Ramos (cell line): ENCODE data around the gene USP19.

Experiments used
- in situ Hi-C: fragments of 300-500 bp; cut with MboI; formaldehyde crosslinking; loops from one replicate; pipeline ENCODE4 v1.14.3; 2022; ENCODE audit warnings: low sequenced_read_pairs; ENCODE audit not compliant: unreplicated experiment

USP19 gene

DNA sequence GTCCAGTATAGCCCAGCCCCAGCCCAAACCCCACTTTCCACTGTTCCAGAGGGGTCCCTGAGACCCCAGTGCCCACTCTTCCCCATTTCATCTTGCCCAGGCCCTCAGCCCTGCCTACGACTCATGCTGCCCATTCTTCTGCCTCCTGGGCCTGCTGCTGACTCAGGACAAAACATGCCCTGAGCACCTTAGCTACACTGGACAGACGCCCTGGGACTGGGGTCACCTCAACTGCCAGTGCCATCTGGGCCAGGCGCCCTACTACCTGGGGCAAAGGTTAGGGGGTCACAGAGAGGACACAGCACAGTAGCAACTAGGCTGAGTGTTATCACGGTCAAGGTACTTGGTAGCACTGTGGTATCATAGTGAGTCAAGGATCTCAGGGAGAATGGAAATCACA is 14.9 kb upstream of the USP19 start:
- in situ Hi-C loops: no loop called here

DNA sequence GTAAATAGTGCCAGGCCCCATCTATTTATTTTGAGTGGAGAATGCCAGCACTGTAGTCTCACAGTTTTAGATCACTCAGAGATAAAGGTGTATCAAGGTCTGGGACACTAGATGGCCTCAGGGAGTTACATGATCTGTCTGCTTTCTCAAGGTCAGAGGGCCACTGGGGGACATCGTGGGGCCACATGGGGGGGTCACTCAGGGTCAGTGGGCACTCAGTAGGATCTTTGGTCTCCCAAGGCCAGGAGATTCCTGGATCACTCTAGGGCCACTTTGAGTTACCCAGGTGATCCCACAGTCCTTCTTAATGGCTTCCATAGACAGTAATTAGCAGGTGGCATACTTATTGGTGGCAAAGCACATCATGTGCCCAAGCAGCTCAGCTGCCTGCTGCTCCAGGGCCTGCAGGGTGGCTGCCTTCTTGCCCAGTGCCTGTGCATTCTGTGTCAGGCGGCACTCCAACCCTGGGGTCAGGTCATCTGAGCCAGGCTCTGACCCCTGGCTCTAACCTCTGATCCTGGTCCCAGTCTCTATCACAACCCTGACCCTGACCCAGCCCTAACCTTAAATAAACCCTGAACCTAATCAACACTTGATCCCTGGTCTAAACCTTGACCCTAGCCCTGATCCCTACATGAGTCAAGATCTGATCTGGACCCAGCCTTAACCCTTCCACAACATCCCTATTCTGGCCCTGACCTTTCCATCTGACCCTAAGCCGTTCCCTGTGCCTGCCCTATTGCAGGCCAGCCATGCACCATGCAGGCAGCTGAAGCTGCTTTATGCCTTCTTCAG is 14.0 kb upstream of the USP19 start:
- in situ Hi-C loops: no loop called here

DNA sequence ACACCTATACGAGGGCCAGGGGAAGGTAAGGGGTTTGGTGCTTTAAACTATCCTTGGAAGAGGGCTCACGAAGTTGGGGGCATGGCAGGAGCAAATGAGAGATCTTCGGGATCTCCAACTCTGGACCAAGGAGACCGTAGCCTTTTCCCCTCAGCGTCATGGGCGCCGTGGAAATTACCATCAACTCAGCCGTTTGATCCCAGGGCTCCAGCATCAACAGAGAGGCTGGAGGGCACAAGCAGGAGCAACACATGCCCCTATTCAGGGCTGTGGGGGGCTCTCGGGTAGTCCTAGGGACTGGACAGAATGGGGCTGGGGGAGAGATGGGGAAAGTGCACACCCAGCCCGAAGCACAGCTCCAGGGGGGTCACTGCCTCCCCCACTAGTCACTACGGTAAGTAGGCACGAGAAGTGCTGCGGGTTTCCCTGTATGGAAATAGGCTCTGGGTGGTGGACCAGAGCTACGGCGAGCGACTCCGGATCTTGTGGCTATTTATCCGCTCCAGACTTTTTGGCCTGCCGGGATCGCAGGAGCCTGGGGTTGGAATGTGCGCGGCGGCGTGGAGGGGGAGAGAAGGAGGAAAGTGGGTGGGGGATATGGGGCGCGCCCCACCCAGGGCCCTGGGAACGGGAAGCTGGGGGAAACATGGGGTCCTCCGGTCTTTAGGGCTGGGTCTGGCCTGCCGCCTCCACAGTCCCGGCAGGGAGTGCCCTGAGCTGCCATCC is 12.8 kb upstream of the USP19 start:
- in situ Hi-C loops: no loop called here

DNA sequence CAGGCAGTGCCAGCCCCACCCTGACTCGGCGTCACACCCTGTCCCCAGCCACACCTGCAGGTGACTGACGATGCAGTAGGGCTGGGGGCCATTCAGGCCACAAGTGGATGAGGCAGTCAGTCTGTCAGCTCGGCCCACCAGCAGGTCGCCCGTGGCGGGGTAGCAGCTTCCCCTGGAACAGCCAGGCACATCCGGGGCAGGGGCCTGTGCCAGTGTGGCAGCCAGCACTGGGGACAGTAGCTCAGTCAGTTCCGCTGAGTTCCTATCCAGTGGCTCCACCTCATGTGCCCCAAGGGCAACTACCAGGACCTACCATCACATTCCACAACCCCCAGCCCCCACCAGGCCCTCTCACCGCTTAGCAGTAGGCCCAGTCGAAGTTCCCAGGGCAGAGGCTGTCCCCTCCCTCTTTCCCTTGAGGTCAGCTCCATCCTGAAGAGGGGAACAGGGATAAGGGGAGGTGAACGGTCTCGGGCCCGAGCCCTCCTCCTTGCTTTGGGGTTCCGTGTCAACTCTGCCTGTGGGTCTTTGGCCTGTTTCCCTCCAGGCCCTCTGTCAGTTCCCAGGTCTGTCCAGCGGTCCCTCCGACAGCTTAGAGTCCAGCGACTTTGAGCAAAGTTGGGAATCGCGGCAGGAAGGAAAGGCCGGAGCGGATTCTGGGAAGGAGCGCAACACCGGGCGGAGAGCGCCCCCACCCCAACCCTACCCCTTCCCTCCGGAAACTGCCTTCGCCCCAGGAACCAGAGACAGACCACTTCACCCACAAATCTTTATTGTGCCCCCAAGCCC is 12.0 kb upstream of the USP19 start, which contains the start of gene LAMB2:
LAMB2 (minus strand) TSS at position 614 of the 789 bp plus-strand sequence; CDS start at position 431, 183 bp downstream.
- in situ Hi-C loops: no loop called here

DNA sequence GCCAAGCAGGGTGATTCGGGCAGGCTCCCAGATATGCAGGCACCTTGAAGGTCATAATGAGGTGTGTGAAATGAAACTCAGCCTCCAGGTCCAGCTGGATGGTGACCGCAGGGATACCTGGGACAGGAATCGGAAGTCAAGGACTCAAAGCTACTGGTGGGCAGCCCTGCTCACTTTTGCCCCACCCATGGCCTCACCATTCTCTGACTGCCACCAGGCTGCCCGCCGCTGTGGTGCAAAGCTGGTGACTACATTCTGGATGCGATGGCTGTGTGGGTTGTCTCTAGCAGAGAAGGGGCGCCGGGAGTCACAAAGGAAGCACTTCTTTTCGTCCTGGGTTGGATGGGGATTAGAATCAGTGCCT is 11.4 kb upstream of the USP19 start:
- in situ Hi-C loops: no loop called here

DNA sequence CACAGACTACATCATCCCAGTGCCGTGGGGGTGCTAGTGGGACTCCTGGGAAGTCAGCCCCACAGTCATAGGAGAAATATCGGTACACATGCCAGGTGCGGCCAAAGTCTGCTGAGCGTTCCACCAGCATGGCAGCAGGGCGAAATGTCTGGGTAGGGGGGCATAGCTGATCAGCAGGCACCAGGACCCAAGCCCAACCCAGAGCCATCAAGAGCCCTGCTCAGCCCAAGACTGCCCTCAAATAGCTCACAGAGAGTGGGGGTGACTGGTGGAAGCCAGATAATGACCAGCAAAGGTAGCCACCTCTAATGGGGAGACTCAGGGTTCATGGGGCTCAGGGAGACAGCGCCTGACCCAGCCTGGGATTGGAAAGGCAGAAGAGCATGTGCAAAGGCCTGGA is 11.0 kb upstream of the USP19 start:
- in situ Hi-C loops: no loop called here

DNA sequence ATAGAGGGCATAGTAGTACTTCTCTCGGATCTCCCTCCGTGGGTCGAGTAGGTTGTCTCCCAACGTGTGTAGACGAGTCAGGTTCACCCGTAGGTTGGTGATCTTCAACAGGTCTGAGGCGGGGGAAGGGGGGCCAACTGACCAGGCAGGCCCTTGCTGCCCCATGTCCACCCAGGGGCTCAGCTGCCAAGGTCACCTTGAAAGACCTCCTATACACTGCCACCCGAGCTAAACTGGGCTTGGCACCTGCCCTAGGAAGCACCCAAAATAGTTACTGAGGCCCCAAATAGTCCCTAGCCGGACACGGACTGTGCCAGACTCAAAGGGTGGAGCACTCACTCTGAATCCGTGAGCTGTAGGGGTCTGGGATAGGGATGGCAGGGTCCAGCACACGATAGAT is 10.4 kb upstream of the USP19 start:
- in situ Hi-C loops: no loop called here

DNA sequence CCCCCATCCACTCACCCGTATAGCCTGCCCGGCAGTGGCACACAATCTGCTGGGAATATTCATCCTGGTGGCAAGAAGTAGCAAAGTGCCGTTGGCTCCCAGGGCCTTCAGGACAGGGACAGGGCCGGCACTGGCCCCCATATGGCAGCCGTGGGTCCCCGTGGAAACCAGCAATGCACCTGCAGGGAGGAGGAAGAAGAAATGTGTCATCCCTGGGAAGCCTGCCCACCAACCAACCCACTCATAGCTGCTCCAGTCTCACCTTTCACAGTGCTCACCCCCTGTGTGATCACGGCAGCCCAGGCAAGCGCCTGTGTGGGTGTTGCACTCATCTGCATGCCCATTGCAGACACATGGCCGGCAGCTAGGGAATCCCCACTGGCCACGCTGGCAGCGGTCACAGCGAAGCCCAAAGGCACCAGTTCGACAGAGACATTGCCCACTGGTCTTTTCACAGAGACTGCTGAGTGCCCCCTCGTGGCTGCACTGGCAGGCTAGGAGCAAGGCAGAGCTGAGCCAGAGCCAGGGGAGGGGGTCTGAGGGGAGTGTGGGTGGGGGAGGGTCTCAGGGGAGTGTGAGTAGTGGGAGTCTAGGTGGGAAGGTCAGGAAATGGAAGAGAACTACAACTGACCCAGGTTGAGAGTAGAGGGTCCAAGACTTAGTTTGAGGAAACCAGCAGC is 4.5 kb upstream of the USP19 start:
- in situ Hi-C loops: no loop called here

DNA sequence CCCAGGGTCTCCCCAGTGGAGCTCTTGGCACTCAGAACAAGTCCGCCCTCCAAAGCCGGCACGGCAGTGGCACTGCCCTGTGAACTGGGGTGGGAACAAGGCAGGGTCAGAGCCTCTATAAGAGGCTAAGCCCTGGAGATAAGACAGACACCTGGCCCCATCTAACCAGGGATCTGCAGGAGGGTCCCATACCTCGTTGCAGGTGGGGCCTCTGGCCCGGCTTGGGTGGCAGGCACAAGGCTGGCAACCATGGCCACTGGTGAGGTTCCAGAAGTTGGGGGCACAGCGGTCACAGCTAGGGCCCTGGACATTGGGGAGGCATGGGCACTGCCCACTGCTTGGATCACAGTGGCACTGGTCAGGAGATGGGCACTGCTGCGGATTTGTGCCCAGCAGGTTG is 3.6 kb upstream of the USP19 start:
- in situ Hi-C loops: no loop called here

DNA sequence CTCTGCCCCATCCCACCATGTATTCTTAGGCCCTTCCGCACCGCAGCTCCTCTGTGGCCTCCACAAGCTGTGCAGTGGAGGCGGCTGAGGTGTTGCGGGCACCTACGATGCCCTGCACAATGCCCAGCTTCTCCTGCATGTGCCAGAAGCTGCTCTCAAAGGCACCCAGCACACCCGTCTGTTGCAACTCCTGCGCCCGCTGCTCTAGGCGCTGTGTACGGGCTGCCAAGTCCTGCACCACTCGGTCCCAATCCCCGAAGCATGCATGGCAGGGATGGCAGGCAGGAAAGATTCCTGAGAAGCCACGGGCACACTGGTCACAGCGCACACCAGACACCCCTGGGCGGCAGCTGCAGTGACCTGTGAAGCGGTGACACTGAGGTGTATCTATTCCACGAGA is 3.1 kb upstream of the USP19 start:
- in situ Hi-C loops: no loop called here

DNA sequence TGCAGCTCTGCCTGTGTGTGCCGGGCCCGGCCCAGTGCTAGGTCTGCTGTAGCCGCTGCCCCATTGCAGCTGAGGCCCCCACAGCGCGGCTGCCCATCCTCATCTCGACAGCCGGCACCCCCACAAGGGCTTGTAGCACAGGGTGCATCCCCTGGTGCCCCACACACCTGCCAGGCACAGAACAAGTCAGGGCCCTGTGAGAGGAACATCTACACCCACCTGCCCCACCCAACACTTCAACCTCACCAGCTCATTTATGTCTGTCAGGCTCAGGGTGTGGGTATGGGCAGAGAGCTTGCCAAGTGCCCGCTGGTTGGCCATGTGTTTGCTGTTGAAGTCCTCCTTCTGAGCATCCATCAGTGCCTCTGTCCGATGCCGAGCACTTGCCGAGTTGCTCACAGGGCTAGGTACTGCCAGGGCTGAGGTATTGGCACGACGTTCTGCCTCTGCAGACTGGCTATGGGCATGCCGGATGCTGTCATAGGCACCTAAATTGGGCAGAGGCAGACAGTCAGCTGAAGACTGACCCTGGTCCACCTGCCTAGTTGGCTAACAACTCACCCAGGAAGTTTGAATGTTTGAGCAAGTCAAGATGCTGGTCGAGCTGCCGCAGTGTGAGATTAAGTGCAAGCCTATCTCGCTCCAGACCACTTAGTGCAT is 2.4 kb upstream of the USP19 start:
- in situ Hi-C loops: no loop called here

DNA sequence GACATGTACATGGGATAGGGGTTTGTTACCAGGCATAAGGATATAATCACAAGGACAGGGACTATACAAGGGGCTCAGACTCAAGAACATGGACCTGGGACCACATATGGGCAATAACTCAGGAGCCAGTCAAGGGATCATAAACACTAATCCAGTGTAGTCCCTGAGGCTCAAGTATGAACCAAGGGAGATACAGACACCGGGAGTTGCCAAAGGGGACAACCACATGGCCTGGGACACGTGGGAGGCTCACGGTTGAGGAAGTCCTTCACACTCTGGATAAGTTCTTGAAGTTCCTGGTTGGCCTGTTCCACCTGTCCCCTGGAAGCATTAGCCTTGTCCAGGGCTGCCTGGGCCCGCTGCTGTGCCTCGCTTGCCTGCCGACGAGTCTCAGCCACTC is 1.8 kb upstream of the USP19 start:
- in situ Hi-C loops: no loop called here

DNA sequence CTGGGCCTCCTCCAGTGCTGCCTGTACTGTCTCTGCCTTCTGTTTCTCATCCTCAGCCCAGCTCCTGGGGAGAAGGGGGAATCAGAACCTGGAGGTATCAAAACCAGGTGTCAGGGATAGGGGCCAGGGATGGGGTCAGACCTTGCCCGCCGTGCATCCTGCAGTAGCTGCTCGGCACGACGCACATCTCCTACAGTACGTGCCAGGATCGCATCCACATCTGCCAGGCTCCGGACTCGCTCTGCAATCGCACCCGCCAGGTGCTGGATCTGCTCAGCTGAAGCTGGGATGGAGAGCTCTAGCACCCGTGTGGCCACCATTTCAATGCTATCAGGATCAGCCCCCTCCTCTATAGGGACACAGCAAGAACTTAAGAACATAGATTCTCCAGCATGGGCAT is 1.4 kb upstream of the USP19 start:
- in situ Hi-C loops: no loop called here

DNA sequence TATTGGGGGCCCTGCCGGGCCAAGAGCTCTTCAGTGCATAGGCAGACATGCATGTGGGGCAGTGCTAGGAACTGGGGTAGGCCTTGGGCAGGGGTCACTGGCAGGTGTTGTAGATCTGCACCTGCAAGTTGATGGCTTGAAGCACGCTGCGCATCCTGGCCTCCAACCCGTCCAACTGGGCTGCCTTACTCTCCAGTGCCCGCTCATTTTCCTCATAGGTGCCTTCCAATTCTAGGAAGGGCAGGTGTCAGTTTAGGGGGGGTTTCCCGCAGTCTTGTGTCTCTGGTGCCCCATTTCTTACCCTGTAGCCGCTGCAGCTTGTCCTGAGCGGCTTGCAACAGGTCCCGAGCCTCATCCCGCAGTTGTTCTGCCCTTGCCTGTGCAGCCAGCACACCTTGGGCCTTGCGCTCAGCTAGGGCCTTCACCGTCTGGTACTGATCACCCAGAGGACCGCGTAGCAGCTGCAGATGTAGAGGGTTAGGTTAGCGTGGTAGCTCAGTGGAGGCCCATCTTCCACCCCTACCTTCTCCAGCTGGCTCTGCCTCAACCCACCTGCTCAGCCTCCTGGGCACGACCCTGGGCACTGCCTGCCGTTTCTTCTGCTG is 611 bp upstream of the USP19 start:
- in situ Hi-C loops: no loop called here

DNA sequence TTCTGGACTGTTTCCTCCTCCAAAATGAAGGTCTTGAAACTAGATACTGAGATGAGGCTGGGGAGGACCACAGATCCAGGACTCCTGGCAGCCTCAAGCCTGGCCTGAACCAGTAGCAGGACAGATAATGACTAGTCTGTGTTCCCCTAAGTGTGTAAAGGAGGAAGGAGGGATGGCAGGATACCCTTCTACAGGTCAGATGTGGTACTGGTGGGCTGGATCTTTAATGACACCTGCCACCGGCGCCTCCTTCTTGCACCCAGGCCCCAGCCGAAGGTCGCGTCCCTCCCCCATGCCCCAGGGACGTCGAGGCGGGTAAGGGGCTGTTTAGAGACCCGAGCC is 556 bp downstream of the USP19 start:
- in situ Hi-C loops: no loop called here

DNA sequence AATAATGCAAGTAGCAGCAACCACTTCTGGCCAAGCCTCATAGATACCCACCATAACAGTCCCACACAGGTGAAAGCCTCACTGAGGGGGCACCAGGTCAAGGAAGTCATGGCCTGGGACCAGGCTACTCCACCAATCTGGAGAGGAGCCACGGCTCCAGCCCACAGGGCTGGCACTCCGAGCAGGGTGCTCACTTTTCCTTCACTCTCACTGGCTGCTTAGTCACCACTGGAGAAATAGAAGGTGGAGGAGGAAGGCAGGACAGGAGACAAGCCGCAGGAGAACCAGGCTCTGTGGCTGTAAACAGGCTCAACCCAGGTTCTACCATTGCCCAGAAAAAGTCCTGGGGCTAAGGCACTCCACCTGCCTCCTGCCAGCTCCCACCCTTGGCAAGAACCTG is 1.2 kb downstream of the USP19 start:
- in situ Hi-C loops: no loop called here

DNA sequence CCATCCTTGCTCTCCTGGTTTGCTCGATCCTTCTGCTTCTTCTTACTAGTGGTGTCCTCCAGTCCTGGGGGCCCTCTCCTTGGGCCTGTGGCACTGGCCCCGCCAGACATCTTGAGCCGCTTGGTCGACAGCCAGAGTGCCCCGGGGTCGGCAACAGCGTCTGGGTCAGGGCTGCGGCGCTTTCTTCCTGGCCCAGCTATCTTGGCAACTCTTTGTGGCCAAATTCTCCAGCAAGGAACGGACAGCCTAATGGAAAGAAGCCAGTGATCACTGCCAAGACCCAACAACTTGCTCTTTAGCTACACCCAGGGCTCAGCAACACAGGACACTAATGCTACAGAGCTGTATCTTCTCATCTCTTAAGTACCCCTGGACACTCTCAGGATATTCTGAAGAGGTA is 1.6 kb downstream of the USP19 start:
- in situ Hi-C loops: no loop called here

DNA sequence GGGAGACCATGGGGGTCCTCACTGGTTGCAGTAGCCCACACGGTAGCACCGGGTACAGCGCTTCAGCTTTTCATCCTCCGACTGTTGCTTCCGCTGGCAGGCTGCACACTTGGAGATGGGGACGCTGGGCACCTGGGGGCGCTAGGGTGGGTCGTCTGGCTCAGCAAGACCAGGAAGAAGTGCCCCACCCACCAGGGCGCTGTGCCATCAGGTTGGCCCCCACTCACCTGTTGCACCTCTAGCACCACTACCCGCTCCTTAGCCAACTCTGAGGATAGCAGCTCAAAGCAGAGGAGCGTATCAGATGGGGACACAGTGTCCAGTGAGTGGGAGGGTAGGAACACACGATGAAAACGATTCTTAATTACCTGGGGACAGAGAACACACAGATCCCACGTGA is 8.4 kb downstream of the USP19 start:
- in situ Hi-C loops: no loop called here

DNA sequence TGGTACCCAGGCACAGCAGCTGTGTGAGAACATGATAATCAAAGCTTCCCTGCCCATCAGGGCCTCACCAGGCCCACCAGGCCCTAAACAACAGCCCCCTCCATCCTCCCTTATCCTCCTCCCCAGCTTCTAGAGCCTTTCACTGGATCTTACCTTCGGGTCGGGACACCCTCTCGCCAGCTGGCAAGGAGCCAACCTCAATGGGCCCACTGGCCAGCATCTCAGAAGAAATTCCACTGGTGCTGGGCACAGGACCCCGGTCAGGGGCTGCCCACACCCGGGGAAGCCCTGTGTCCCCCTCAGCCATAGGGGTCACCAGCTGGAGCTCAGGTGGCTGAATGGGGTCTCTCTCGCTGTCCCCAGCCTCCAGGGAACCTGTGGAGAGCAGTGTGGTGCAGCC is 9.3 kb downstream of the USP19 start:
- in situ Hi-C loops: no loop called here

DNA sequence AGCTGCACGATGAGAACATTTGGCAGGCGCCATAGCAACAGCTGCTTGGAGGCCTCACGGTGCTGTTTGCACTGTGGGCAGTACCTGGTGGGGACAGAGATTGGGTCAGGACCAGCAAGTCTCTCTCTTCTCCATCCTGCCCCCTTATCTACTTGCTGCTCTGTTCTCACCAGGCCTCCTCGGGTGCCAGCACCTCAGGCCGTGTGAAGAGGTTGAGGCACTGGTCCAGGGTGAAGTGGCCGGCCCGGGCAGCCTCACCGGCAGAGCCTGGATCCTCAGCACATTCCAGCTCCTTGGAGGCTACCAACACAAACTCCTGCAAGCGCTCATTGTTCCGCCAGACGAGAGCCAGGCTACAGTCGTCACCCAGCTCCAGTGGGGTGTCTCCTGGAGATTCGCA is 9.8 kb downstream of the USP19 start:
- in situ Hi-C loops: no loop called here
